AML-193 (cell line): ENCODE measurements around the gene SPATC1L.

ENCODE experiments used
- DNase-seq, 2 experiments: peaks; one replicate each; lab custom pipeline; 2025; lab: John Stamatoyannopoulos, UW

SPATC1L gene

DNA sequence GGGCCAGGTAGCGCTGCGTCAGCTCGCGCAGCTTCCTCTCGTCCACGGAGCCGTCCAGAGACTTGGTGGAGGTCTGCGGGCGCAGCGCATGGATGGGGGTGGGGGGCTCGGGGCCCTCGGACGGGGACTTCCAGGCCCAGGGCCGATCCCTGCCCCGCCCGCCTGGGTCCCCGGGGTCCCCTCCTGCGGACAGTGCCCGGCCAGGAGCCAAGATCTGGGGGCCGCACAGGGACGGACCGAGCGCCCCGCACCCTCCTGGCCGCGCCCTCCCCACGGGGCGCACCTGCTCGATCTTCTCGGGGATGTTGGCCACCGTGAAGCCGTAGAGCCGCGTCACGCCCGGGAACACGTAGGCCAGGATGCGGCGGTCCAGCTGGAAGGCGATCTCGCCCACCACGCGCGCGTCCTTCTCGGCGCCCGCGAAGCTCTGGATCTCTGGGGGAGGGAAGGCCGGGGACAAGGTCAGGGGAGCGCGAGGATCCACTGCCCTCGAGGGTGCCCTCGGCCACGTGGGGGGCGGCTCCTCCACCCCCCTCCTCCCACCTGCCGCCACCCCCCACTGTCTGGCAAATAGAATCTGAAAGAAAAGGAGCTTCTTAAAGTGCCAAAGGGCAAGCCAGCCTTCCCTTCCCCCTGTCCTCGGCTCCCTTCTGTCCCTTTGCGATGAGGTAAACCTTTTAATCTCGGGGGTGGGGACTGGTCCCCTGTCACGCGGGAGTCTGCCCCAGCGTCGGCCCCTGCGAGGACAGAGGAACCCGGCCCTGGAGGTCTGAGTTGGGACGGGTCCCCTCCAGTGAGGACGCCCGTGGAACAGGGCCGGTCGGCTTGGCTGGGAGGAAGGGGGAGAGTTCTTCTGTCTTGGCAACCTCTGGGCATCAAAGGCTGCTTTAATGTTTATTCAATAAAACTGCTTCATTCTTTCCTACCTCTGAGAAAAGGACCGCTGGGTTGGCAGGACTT is 22.3 kb downstream of the SPATC1L start:
- no peak for DNase-seq

DNA sequence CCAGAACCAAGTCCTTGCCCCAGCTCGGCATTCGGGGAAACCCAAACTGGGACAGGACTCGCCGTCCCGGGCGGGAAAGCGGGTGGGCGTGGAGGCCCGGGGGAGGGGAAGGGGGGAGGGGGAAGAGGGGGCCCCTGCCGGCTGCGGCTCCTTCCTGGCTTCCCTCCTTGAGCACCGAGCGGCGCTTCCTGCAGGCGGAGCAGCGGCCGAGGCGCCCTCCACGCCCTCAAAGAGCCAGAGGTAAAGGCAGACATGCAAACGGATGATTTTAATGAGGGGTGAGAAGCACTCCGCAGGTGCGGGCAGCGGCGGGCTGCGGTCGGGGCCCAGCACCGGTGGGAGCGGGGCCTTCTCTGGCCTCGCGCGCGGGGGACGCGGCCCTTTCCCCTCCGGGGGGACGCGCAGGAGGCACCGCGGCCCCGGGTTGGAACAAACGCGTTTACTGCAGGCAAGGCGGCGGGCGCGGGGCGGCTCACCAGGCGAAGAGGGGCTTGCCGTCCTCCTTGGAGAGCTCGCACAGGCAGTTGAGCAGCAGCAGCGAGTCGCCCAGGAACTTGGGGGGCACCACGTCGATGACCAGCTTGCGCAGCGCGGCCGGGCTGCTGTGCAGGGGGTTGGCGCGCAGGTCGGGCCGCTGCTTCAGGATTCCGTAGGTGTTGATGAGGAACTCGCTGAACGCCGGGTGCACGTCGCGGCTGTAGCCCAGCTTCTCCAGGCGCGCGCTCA is 23.2 kb downstream of the SPATC1L start:
- DNase-seq = no peak

DNA sequence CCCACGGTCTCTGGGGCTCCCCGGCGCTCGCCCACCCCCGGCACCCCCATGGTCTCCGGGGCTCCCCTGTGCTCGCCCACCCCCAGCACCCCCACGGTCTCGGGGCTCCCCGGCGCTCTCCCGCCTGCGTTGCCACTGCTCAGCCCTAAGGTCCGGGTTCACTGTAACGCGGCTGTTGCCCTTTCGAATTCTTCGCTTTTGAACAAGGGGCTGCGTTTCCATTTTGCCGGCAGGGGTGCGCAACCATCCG is 23.7 kb downstream of the SPATC1L start:
- DNase-seq = no peak

DNA sequence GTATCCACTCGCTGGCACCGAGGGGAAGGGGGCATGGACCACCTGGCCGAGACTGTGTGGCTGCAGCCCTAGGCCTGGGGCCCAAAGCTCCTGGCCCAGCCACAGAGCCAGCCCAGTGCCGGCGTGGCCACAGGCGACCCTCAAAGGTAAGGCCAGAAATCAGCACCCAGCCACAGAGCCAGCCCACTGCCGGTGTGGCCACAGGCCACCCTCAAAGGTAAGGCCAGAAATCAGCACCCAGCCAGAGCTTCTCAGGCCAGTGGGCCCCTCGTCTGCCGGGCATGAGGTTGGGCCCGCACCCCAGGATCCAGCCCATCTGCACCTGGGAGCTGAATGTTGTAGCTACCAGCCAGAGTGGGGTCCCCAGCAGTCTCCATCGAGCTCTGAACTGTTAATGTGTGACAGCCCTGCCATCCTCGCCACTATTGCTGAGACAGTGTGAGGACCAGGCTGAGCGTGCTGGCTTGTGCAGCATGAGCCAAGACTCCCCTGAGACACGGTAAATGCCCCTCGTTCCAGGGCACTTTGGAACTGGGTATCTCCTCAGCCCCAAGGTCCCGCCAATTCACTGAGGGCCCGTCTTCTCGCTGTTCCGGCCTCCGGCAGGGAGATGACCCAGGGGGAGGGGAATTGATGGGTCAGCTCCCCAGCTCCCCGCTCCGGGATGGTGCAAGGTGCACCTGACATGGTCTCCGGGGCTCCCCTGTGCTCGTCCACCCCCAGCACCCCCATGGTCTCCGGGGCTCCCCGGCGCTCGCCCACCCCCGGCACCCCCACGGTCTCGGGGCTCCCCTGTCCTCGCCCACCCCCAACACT is 24.2 kb downstream of the SPATC1L start:
- DNase-seq = no peak

DNA sequence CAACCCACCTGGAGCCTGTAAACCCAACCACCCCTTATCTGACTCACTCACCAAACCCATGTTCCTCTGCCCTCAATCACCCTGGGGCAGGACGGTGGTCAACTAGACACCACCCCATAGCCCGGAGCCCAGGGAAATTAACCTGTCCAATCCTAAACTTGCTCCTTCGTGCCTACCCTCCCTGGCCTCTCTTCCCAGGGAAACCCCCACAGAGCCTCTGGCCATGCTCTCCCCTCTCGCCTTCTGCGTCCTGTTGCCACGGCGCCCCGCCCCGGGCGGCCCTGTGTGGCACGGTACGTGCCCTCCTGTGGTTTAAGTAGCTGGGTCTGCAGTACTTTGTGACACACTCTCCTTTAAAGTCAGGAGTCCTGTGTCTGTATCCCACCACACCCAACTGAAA is 24.9 kb downstream of the SPATC1L start:
- DNase-seq = no peak

DNA sequence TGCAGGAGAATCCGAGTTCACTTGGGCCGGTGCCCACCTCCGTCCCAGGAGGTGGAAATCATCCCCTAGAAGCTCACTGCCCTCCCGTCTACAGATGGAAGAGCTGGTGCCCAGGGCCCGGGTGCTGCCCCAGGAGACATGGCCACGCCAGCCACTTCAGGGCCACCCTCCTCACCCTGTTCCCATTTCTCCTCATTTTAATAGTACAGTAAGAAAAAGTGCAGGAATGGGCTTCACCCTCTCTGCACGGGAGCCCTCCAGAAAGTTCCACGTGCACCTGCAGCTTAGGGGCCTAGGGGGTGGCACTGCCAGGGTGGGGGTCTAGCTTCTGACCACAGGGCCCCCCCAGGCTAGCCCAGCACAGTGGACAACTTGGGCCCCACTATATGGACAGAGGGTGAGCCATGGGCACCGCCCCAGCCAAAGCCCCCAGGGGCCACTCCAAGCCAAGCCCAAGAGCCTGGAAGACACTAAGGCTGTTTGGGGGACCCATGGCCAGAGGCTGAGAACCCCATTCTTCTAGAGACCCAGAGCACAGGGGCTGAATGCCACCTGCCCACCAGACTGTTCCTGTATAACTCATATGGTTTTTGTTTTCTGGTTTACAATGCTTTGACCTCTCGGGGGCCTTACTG is 25.5 kb downstream of the SPATC1L start:
- DNase-seq = no peak

DNA sequence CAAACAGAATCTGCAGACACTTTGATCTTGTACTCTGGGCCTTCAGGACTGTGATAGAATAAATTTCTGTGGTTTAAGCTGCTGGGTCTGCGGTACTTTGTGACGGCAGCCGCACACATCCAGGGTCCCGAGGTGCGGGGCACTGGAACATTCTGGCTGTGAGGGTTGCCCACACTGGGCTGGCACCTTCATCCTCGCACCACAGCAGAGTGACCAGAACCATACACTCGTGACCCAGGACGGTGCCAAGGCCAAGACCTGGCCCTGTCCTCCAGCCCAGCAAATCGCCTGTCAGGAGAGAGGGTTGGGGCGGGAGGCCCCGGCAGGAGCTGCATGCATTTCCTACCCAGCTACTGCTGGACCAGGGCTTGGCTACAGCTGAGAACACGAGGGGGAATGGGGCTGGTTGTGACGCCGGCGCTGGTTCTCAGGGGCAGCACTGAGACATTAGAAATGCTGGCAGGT is 26.2 kb downstream of the SPATC1L start:
- DNase-seq = no peak

DNA sequence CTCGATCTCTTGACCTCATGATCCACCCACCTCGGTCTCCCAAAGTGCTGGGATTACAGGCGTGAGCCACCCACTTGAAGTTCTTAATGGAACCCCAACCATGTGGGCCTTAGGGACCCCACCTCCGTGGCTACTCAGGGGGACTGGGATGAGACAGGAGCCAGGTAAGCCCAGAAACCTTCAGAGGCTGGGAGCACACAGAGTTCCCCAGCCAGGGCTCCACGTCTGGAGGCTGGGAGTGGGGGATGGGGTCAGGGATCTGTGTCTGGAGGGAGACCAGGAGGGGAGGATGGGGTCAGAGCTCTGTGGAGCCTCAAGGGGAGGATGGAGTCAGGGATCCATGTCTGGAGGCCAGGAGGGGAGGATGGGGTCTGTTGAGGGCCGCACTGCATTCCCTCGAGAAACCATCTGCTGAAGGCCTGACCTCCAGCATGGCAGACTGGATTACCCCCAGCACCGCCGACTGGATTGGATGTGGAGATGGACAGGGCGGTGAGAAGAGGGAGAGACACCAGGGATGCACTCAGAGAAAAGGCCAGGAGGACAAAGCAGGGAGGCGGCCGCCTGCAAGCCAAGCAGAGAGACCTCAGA is 26.8 kb downstream of the SPATC1L start:
- DNase-seq = no peak

DNA sequence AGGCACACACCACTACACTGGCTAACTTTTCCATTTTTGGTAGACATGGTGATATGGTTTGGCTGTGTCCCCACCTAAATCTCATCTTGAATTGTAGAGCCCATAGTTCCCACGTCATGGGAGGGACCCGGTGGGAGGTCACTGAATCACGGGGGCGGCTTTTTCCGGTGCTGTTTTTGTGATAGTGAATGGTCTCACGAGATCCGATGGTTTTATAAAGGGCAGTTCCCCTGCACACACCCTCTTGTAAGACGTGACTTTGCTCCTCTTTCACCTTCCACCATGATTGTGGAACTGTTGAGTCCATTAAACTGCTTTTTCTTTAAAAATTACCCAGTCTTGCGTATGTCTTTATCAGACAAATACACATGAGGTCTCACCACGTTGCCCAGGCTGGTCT is 27.6 kb downstream of the SPATC1L start:
- no peak for DNase-seq

DNA sequence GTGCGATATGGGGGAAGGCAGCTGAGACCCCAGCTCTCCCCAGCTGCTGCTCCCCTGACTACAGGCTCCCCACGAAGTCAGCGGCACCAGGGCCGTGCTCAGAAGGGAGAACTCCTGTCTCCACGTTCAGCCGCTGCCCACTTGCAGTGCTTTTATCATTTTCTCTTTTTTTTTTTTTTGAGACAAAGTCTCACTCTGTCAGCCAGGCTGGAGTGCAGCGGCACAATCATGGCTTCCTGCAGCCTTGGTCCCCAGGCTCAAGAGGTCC is 27.9 kb downstream of the SPATC1L start:
- no peak for DNase-seq

DNA sequence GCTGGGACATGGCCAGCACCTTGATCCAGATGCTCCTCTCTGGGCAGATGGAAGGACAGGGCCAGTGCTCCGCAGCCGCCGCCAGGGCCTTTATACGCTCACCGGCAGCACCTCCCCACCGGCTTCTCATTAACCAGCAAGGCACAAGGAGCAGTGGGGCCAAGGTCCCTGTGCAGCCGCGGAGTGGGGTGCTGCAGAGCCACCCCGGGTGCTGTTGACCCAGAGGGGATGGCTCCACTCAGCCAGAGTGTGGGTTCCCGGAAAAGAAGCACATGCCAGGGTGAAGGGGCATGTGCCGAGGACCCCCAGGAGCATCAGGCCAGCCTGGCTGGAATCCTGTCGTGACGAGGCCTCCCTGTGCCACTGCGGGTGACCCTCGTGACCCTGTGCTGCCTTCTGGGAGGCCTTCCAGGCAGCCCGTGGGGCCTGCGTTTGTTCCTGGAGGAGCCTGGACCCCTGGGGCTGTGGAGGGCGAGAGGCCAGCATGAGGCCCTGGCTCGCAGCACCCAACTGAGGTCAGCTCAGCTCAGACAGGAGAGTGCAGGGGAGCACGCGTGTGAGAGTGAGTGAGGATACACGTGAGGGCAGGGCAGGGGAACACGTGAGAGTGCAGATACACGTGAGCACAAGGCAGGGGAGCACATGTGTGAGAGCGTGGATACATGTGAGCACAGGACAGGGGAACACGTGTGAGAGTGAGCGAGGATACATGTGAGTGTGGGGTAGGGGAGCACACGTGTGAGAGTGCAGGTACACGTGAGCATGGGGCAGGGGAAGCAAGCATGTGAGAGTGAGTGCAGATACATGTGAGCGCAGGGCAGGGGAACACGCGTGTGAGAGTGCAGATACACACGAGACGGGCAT is 28.5 kb downstream of the SPATC1L start, which contains the start of gene FTCD:
Gene FTCD (minus strand): TSS at position 66 of the 864 bp plus-strand sequence. CDS start 56 bp downstream, at position 10.
- no peak for DNase-seq

DNA sequence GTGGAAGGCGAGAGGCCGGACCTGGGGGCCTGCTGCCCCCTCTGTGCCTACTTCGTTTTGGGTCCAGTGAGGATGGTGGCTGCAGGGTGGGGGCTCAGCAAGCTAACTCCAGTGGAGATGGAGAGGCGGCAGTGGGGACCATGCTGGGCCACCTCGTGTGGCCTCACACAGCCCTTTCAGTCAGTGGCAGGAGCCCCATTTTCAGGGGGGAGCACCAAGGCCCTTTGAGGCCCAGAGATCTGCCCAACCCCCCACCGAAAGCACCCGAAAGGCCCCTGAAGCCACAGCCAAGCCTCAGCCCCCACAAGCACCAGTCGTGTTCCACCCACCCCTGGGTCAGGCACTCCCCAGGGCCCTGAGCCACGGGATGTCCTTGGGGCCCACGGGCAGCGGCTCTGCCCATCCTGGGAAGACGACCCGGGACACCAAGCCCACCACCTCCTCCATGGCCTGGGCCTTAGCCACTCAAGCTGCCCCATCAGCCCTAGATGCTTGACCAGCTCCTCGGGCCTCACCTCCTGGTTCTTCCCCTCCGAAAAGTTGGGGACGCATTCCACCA is 29.2 kb downstream of the SPATC1L start:
- no peak for DNase-seq

DNA sequence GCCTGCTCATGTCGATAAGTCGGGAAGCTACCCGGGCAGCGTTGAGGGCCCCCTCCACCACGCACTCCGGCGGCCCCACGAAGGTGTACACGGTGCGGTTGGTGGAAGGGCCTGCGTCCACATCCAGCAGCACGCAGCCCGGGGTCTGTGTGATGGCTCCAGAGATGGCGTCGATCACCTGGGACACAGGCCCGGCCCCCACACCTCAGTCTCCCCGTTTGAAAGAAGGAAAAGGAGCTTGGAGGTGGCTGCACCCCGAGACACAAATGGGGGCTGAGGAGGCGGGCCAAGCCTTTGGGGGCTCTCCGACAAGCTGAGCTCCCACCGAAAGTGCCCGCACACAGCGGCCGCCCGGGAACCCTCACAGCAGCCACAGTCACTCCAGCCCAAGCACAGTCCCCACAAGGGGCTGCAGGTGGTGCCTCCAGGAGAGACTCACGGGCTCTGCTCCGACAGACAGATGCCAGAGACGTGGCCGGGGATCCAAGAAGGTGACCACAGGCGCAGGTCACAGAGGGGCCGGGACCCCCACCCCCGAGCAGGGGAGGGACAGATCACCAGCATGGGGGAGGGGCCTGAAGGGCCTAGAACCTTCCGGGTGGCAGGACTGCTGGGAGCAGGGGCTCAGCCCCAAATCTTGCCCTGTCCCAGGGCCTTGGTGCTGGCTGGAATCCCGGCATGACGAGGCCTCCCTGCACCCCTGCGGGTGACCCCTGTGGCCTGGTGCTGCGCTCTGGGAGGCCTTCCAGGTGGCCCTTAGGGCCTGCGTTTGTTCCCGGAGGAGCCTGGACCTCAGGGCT is 29.9 kb downstream of the SPATC1L start:
- no peak for DNase-seq

DNA sequence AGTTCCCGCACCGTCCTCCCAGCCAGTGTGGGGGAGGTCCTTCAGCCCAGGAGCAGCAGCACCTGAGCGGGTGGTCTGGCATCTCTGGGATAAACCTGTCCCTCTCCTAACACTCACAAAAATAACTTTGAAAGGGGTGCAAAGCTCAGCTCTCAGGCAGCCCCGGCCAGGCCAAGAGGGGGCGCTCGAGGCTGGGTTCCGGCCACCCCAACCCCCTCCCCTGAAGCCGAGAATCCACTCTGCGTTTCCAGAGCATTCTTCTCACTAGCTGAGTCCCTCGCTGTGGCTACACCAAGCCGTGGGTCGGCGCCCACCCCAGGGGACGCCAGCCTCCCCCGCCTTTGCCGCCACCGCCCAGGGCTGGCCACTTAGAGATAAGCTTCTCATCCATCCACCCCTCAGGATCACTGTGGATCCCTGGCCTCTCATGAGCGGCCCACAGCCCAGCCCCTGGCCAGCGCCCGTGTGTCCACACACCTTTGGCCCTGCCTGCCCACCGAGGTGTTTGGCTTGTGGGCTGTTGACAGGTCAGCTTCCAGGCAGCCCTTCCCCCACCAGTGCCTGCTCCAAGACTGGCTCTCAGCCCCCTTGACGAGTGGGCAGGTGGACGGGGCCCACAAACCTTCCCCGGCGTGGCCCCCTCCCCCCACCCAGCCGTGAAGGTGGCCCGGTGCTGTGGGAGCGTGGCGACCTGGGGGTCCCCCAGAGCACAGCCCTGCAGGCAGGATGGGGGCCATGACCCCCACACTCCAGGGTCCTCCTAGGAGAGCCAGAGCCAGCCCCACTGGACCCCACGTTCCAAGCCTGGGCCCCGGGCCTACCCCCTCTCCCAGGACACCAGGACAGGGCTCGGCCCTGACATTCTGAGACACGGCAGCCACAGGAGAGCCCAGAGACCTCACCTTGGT is 30.8 kb downstream of the SPATC1L start:
- DNase-seq = peak; percentile 5 to 6

DNA sequence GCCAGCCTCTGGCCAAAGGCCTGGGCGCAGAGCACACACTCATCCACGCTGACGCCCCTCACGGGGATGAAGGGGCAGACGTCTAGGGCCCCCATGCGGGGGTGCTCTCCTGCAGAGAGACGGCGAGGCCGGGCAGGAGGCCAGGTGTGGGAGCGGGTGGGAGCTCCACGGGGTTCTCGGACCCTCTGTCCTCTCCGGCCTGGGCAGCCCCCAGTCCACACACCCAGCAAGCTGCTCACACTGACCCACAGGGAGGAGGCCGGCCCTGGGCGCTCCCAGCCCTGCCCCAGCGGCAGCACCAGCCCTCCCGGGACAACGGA is 31.4 kb downstream of the SPATC1L start:
- no peak for DNase-seq

DNA sequence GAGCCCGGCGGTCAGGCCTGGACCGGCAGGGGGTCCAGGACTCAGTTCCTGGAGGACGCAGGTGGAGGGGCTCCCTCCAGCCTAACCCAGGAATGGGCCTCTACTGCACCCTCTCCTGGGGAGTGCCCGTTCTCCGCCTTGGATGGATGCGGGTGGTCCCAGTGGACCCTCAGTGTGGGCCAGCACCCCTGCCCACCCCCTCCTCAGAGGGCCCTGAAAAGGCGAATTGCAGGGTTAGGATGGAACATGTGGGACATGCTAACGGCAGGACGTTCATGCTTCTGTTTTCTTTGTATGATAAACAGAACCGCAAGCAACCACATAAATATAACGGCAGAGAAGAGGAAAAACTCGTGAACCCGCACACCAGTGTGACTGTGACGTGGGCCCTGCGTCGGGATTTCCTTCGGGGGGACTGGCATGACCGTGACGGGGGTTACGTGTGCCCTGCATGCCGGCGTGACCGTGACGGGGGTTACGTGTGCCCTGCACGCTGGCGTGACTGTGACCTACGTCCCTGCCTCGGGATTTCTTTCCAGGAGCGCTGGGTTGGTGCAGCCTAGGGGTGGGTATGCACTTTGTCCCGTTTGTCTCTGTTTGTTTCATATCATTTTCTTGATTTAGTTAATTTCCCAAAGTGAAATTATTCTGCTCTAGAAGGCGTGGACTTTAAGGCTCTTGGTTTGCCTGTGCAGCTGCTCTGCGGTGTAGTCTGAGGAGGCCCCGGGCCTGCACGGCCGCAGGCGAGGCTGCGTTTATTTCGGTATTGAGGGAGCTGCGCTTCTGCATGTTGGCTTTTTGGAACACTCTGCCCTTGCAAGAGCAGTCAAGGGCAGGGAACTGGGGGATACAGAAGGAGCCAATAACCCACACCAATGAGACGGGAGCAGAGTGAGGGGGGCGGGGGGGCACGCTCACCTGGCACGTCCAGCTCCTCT is 32.0 kb downstream of the SPATC1L start:
- no peak for DNase-seq

DNA sequence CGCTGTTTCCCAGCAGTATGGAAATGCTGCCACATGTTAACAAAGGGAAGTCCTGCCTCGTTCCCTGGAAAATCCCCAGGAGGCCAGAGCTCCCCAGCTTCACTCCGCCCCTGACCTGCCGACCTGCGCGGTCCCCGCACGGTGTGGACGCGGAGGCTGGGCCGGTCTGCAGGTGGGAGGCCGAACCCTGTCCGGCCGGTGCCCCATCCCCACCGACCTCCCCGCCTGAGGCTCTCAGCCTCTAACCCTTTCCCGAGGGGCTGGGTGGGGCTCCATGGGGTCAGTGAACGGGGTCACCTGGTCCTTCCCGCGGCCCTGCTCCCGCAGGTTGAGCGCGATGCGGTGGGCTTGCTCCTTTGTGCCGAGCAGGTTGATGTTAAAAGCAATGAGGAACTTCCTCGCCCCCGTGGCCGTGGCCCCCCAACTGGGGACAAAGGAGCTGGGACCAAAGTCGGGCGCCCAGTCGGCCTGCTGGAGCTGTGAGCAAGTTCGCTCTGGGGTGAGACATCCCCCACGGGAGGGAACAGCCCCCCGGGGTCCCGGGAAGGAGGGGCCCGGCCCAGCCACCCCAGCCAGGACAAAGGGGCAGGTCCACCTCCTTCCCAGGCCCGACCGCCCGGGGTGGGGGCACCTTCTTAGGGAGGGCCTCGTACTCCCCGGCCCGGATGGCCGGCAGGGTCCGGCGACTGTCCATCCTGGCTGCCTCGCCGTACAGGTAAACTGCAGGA is 32.8 kb downstream of the SPATC1L start:
- no peak for DNase-seq
